Measurements from ENCODE around the gene MAGEH1.
"Not testable (repeated sequence)": the region's sequence is repeated elsewhere in the genome, so short reads cannot be mapped to it uniquely, and the experiment has no call there.

Gene MAGEH1, protein sequence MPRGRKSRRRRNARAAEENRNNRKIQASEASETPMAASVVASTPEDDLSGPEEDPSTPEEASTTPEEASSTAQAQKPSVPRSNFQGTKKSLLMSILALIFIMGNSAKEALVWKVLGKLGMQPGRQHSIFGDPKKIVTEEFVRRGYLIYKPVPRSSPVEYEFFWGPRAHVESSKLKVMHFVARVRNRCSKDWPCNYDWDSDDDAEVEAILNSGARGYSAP

DNA sequence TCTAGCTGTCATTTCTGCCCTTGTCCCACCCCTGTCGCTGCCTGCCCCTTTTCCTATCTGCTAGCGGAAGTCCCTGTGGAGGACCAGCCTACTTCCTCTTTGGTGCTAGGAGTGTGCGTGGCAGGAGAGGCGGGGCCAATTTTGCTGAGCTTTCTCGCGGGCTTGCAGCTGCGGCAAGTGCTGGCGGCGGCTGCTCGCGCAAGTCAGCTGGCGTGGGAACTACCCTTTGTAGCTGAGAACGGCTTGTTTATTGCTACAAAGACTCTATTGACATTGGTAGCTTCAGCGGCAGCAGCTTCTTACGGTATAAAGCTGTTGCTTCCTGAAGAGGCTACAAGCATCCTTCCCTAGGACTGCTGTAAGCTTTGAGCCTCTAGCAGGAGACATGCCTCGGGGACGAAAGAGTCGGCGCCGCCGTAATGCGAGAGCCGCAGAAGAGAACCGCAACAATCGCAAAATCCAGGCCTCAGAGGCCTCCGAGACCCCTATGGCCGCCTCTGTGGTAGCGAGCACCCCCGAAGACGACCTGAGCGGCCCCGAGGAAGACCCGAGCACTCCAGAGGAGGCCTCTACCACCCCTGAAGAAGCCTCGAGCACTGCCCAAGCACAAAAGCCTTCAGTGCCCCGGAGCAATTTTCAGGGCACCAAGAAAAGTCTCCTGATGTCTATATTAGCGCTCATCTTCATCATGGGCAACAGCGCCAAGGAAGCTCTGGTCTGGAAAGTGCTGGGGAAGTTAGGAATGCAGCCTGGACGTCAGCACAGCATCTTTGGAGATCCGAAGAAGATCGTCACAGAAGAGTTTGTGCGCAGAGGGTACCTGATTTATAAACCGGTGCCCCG lies at the start of gene MAGEH1:
Gene MAGEH1, plus strand, starts transcription at position 138 of the 843 bp plus-strand sequence. Its CDS starts 248 bp downstream, at position 386.
- peak; percentile 94 for DNase-seq (ENCODE audit: low spot score)

DNA sequence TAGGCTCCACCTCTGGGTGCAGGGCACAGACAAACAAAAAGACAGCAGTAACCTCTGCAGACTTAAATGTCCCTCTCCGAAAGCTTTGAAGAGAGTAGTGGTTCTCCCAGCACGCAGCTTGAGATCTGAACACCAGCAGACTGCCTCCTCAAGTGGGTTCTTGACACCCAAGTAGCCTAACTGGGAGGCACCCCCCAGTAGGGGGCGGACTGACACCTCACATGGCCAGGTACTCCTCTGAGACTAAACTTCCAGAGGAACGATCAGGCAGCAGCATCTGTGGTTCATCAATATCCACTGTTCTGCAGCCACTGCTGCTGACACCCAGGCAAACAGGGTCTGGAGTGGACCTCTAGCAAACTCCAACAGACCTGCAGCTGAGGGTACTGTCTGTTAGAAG lies 24.8 kb upstream of the MAGEH1 start:
- DNase-seq (ENCODE audit: low spot score): not testable (repeated sequence)

DNA sequence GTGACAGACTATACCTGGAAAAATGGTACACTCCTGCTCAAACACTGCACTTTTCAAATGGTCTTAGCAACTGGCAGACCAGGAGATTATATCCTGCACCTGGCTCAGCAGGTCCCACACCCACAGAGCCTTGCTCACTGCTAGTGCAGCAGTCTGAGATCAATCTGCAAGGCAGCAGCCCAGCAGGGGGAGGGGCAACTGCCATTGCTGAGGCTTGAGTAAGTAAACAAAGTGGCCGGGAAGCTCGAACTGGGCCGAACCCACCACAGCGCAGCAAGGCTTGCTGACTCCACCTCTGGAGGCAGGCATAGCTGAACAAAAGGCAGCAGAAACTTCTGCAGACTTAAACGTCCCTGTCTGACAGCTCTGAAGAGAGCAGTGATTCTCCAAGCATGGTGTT lies 8.5 kb upstream of the MAGEH1 start:
- not testable (repeated sequence) for DNase-seq (ENCODE audit: low spot score)

DNA sequence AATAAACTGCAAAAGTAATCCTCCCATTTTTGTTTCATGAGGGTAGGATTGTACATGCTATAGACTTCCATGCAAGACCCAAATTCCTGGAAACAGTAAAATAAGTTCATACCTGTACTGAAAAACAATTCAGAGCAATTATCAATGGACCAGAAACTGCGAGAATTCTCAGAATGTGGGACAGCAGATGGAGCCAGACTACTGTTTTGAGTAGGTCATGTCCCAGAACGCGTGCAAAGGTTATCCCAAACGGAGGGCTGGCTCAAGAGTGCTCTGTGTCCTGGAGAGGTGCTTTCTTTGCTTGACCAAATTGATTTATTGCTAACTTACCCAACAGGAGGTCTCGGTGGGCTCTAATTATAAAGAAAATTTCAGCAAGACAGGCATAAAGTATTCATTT lies 1.7 kb upstream of the MAGEH1 start:
- peak; percentile 26 for DNase-seq (ENCODE audit: low spot score)

DNA sequence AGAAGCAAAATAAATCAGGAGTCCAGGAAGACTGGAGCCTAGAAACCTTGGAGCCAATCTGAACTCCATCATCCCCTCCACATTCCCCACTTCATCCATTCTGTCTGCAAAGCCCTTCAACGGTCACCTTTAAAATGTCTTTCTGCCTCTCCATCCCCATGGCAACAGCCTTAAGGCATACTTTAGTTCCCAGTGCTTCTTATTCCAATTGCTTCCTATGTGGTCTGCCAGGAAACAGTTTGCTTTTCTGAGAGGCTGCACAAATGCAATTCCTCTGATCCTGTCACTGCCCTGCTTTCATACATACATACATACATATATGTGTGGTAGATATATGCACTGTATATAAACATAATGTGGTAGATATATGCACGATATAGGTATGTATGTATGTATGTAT lies 786 bp upstream of the MAGEH1 start:
- DNase-seq (ENCODE audit: low spot score): no peak

DNA sequence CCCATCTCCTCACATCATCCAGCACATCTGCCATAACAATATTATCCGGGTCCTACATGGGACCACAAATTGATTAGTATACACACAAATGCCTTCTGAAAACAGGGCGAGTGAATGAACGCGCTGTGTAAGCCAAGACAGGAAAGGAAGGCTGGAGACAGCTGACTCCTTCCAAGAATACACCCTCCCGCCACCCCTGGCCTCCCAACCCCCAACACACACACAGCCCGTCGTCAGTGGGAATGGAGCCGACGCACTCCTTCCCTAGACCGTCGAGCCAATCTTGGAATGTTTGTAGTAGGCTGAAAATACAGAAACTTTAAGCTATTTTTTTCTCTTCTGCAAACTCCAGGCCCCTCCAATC lies 319 bp upstream of the MAGEH1 start:
- no peak for DNase-seq (ENCODE audit: low spot score)

DNA sequence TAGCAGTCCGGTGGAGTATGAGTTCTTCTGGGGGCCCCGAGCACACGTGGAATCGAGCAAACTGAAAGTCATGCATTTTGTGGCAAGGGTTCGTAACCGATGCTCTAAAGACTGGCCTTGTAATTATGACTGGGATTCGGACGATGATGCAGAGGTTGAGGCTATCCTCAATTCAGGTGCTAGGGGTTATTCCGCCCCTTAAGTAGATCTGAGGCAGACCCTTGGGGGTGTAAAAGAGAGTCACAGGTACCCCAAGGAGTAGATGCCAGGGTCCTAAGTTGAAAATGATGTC lies 852 bp downstream of the MAGEH1 start:
- DNase-seq (ENCODE audit: low spot score): peak; percentile 15

DNA sequence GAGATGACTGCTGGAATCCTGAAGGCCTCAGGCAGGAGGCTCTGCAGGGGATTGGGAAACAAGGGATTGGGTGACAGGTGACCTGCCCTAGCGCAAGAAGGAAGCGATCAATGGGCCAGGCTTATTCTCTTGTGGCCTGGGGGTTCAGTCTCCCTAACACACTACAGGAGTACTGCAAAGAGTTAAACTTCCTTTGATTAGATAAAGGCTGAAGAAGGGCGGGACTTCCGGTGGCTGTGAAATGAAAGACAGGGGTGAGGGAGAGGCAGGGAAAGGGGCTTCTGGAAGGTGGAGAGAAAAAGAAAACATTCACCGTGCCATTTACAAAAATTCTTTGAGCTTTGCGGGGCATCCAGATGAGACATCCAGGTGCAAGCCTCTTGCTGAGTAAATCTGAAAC lies 3.8 kb downstream of the MAGEH1 start:
- DNase-seq (ENCODE audit: low spot score): not testable (repeated sequence)

DNA sequence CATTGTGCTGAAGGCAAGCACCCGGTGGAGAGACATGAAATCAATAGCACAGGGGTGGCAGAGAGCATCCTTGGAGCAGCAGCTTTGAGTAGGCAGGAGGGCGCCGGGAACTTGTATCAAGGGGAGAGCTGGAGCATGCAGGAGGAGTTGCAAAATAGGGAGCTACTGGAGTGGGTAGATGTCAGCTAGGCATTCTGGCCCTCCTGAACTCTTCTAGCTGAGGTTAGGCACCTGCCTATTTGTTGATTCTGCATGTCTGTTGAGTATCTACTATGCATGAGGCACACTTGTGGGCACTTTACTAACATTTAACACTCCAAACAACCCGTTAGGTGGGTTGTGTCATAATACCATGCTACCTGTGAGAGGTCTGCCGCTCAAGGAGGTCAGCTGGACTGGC lies 7.5 kb downstream of the MAGEH1 start:
- DNase-seq (ENCODE audit: low spot score): not testable (repeated sequence)

DNA sequence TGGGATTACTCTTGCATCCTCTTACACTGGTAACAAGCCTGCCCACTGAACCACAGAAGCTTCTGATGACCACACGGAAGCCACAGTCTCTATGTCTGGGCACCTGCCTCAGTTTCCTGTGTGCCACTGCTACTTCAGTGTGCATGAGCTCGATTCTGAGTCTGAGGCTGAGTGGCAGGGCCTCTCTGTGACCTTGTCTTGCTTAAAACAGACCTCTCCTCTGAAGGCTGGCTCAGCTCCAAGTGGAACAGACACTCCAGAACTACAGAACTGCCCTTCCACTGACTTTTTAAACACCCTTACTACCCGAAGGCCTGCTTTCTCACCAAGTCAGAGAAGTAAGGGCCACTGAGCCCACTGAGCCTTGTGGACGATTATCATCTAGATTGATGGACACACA lies 8.0 kb downstream of the MAGEH1 start:
- not testable (repeated sequence) for DNase-seq (ENCODE audit: low spot score)

DNA sequence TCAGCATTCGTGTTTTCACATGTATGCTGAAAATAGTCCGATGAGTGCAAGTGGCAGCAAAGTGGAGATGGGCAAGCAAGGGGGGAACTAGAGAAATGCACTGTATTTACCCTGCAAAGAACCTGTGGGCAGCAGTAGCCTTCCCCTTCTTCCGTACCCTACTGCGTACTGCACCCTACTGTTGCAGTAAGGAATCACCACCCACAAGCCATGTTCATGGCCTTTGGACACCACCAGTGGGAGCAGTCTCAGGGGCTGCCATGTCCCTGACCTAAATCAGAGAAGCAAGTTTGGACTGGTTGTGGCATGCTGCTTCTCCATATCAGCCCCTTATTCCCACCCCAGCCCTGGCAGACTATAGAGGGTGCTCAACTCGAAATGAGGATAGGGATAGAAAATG lies 12.1 kb downstream of the MAGEH1 start:
- not testable (repeated sequence) for DNase-seq (ENCODE audit: low spot score)

DNA sequence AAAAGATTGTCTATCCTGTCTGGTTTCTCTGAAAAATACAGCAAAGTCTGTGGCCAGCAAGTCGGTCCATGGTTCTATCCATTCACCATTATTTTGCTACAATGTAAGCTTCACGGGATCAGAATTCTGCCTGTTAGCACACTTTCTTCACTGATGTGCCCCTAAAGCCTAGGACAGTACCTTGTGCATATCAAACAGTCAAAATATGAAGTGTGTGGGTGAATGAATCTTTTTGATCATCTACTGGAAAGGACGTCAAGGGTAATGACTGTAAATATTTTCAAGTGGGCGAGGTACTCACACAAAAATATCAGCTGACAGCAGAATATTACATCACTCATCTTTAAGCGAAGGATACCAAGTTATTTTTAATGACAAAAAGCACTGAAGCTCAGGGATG lies 13.2 kb downstream of the MAGEH1 start:
- DNase-seq (ENCODE audit: low spot score): not testable (repeated sequence)

DNA sequence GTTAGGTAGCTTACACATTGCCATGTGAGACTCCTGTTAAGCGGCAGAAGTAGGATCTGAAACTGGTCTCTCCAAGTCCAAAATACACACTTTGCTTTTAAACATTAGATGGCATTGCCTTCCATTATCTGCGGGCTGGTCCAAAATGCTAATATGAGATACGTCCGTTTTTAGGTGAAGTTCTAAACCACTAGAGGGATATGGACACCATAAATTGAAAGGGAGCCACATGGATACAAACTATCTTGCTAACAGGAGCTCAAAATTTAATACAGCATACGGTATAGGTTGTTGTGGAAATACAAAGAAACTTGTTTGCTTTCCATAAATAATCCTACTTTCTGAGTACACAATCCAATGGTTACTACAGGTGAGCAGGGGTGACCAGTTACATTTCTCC lies 13.9 kb downstream of the MAGEH1 start:
- DNase-seq (ENCODE audit: low spot score): not testable (repeated sequence)

DNA sequence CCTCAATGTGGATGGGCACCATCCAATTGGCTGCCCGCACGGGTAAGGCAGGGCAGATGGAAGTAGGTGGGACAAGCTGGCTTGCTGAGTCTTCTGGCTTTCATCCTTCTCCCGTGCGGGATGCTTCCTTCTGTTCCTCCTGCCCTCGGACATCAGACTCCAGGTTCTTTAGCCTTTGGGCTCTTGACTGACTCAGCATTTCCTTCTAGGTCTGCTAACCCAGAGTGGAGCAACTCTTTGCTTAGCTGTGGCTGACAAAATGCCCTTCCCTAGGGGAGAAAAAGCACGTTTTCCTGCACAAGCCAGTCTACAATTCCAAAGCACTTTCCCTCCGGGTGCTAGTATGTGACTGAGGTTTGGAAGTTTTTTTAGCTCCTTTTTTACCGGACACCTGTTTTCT lies 28.0 kb downstream of the MAGEH1 start:
- not testable (repeated sequence) for DNase-seq (ENCODE audit: low spot score)

DNA sequence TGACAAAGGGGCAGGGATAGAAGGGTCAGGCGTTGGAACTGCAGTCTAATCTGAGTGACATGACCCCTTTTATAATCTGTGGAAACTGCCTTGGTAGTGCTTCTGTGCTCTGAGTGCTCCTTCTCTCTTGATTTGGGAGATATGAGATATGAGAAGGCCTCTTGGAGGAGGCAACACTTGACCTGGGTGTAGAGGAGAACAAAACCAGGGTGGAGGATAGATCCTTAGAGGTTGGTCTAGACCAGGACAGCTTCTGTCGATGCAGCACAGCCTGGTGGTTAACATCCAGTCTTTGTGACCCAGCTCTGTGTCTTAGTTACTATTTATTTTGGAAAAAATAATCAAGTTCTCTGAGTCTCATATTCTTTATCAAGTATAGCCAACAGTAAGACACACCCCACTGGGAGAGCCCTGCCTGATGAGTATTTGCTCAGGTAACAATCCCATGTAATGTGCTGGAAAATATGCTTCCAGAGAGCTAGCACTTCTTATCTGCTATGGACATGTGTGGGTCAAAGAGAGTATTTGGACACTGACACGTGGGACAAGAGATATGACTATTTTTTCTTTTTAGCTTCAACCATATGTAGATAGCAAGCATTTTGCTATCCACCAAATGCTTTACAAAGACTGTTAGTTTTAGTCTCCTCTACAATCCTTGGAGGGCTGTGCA lies 28.6 kb downstream of the MAGEH1 start:
- DNase-seq (ENCODE audit: low spot score): no peak

DNA sequence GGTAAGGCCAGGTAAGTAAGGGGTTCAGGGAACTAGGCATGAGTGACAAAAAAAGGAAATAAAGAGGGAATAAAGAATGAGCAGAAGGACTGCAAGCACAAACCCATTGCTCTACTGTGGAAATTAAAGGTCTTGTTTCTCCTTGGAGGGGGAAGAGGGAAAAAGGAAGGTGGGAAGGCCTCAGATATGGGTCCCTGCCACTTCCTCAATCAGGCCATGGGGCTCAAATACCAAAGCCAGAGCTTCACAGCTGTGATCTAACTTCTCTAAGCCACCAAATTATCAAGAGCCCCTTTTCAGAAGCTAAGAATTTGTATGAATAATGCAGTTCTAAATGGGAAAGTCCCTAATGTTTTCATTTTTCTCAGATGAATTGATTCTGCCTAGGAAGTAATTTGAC lies 33.0 kb downstream of the MAGEH1 start:
- no peak for DNase-seq (ENCODE audit: low spot score)

DNA sequence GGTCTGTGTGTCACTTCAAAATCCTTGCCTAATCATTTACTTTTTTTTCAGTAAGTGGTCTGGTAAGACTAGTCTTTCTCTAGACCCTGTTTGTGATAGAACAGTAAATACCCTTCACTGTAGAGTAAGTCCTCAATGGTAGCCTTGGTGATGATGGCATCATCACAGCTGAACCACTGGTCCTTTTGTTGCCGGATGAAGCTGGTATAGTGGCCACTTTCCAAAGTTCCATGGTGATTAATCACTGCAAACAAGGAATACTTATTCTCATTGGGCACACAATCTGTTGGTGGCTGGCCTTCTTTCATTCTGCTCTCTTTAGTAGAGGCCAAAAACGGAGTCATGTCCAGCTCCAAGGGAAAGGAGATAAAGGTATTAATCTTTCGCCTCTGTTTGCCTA lies 34.8 kb downstream of the MAGEH1 start:
- DNase-seq (ENCODE audit: low spot score): peak; percentile 95

DNA sequence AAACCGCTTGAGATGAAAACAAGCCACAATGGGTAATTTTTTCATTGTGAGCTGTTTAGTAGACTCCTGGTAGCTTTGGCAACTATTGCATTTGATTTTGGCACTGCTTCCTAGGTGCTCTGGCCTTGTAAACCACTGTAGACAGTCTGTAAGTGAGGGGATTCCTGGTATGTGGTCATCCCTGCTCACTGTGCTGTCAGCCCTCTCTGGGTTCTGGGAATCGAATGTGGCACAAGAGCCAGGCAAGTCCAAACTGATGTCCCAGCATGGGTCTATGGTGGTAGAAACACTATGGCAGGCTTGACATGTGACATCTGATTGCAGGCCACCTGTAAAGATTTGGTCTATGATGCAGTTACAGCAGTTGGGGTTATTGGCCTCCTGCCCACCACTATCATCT lies 35.2 kb downstream of the MAGEH1 start:
- DNase-seq (ENCODE audit: low spot score): no peak

DNA sequence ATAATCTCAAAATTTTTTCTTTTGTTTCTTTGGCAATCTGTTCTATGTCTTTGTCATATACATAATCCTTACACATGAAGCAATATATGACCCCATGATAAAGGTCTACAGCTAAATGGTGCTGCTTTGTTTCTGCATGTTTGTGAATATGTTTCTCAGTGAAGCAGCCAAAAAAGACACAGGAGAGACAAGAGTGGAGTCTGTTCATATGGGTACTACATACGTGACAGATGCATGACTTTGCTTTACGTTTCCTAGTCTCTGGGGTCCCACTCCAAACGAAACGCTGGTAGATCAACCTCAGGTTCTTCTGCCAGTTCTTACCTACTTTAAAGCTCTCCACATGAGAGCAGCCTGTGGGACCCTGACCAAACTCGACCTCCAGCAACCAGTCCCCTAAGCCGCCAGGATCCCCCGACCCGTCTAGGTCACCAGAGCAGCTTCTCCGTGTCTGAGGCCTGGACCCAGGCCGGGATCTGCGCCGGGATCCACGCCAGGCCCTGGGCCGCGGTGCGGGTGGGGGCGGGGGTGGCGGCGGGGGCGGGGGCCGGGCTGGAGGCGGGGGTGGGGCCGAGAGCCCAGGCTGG lies 36.2 kb downstream of the MAGEH1 start:
- peak; percentile 29 for DNase-seq (ENCODE audit: low spot score)

DNA sequence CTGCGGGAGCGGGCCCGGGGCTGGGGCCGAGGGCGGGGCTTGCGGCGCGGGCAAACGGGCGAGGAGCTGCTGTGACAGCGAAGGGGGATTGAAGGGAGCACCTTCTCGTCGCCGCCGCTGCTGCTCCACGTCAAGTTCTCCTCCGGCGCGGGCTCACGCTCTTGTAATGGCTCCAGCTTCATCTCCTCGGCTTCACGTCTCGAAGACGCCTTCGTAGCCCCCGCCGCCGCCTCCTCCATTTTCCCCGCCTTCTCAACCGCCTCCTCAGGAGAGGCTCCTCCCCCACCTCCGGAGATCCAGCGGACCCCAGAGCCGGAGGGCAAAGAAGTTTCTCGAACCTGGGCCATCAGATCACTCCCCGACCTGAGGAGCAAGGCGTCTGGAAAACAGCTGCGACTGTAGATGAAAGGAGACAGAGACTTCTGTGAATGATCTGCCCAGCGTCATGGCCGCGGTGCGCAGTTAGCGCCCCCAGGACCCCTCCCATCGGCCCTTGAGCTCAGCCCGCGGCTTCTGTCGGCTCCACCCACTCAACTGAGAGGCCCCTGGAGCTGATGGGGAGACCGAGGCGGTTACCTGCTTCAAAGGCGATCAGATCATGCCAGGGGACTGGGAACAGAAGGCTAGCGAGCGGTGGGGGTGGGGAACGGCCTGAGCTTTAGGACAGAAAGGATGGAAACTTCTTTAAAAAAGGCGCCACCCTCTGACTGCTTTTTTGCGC lies 36.8 kb downstream of the MAGEH1 start:
- DNase-seq (ENCODE audit: low spot score): peak; percentile 78

DNA sequence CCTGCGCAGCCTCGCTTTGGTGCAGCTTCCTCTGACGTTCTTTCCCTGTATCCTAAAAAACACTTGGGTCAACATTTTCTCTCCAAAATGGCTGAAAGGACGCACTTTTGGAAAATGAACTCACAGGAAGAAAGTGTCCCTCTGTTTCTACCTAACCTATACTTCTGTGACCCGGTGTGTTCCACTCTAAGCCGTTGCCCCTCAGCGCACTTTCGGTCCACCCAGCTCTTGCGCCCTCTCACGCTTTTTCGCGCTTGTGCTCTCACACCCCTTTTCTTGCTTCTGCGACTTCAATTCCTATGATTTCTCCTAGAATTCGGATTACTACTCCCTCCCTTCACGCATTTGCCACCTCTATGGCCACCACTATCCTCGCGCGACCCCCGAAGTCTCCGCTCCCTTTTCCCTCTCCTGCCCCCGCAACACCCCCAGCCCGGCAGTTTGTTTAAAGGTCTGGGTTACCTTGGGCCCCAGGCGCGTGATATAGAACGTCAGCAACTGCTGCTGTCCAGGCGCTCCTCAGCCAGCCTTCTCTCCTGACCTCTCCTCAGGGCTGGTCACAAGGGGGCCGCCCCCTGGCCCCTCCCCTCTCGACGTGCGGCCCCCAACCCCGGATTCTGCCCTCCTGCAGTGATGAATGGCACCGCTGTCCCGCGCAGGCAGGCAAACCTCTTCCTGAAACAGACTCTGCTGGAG lies 37.5 kb downstream of the MAGEH1 start, which contains the start of gene USP51:
Gene USP51, minus strand, starts transcription at position 535 of the 696 bp plus-strand sequence. CDS start 909 bp downstream, outside the sequence.
- peak; percentile 42 for DNase-seq (ENCODE audit: low spot score)

All from pons (tissue), 1 donor.